ENCODE results near the gene SLC9A5. TPM values are rescaled to one million over a fixed set of nuclear protein-coding genes. Genes with fewer than 3 reads are reported as not detected.

Gene SLC9A5
- total RNA-seq, 2 experiments from 2014 or later, result 5.2 TPM

DNA sequence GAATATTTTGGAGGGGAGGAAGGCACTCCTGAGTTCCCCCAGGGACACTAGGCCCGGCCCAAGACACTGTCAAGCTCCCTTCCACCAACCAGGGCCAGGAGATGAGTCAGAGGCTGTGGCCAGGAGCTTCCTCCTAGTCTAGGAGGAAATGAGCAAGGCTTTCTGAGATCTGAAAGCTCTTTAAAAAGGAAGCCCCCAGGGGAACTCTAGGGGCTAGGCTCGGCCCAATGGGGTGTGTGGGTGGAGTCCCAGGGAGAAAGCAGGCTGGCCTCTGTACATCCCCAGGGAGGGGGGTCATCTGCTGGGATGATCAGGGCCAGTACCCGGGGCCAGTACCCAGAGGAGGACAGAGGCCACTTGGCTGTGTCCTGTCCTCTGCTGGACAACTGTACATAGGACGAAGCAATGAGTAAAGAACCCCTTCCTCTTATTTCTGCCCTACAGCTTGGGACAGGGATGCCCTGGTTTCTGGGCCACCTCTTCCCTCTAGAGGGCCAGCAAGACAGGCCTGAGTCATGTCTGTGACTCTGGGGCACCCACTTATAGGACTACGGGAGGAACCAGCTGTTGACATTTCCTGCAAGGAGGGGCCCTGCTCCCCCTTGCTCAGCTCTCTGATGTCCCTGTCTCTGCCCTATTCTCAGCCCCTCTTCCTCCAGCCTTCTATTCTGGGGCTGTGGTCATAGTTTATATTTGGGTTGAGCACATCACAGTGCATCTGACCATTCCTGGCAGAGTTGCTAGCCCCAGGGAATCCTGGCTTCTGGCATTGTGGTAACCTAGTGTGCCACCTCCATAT, 4.2 kb upstream of the SLC9A5 start:
- peaks cover 3% of the 10 kb centered on the region for H3K36me3 Mint-ChIP-seq (ENCODE audit: low read depth)
- H3K4me1 Mint-ChIP-seq (ENCODE audit: low read depth), result peaks cover 51% of the 10 kb centered on the region
- no peaks in the 10 kb centered on the region for H3K9me3 Mint-ChIP-seq
- peak overlapping the region; percentile 89 for H3K4me3 Mint-ChIP-seq
- intact Hi-C loops (cut with micrococcal nuclease), result loop anchor here (1.0 to 10.0 kb wide), 11 partner anchors 17 to 840 kb away; partner anchors contain the start of genes CBFB, CTCF, E2F4 and FBXL8
- peak; percentile 95 for DNase-seq
- peaks cover 3% of the 10 kb centered on the region for H3K27me3 Mint-ChIP-seq (ENCODE audit: low read depth)
- CTCF ChIA-PET, result interaction anchor here (0.9 to 1.5 kb wide), 11 partner anchors 13 to 237 kb away, joined by 3 to 9 read pairs (median 3); partner anchors contain the start of genes HSD11B2 and TMEM208
- H3K27ac Mint-ChIP-seq, result peak overlapping the region; percentile 86

DNA sequence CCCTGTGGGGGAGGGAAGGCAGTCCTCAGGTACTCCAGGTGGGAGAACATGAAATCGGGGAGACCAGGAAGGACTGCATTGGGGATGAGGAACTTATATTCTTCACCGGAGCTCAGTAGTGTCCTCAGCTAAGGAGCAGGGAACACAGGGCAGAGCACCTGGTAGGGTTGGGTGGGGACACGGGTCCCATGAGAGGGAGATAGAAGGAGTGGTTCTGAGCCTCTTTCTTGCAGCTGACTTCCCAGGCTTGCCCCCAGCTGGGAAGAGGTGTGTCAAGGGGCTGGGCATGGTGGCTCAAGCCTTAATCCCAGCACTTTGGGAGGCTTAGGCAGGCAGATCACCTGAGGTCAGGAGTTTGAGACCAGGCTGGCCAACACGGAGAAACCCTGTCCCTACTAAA, 3.6 kb upstream of the SLC9A5 start:
- CTCF ChIA-PET, result interaction anchor here (0.9 to 1.5 kb wide), 5 partner anchors 18 to 236 kb away, joined by 3 to 9 read pairs (median 3); partner anchors contain the start of gene TMEM208
- intact Hi-C loops (cut with micrococcal nuclease), result loop anchor here (2.0 to 10.0 kb wide), 4 partner anchors 260 to 840 kb away; partner anchors contain the start of genes CTCF, NFATC3 and THAP11
- Mint-ChIP-seq H3K4me1 (ENCODE audit: low read depth) (peaks cover 57% of the 10 kb centered on the region), H3K27me3 (ENCODE audit: low read depth) (peaks cover 6% of the 10 kb centered on the region), H3K27ac (peak overlapping the region; percentile 86), H3K4me3 (peak overlapping the region; percentile 89), H3K9me3 (no peaks in the 10 kb centered on the region), H3K36me3 (ENCODE audit: low read depth) (peaks cover 3% of the 10 kb centered on the region)
- DNase-seq, result no peak

DNA sequence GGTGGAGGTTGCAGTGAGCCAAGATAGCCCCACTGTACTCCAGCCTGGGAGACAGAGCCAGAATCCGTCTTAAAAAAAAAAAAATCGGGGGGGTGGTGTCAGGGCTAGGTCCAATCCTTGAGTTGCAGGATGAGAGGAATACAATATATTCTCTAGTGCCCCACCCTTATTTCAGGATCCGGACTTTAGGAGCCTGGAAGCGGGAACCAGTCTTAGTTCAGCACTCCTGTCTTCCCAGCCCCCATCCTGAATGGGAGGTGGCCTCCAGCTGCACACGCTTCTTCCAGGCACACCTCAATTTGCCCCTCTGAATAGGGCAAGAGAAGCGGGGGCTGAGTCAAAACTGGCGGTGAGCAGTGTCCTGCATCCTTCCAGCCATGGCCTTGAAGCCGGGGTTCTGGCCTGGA, 3.1 kb upstream of the SLC9A5 start:
- H3K27ac Mint-ChIP-seq, result no peak overlapping the region
- intact Hi-C loops (cut with micrococcal nuclease), result loop anchor here (2.0 to 10.0 kb wide), 5 partner anchors 137 to 839 kb away; partner anchors contain the start of genes CTCF, NFATC3, PHAF1 and THAP11

DNA sequence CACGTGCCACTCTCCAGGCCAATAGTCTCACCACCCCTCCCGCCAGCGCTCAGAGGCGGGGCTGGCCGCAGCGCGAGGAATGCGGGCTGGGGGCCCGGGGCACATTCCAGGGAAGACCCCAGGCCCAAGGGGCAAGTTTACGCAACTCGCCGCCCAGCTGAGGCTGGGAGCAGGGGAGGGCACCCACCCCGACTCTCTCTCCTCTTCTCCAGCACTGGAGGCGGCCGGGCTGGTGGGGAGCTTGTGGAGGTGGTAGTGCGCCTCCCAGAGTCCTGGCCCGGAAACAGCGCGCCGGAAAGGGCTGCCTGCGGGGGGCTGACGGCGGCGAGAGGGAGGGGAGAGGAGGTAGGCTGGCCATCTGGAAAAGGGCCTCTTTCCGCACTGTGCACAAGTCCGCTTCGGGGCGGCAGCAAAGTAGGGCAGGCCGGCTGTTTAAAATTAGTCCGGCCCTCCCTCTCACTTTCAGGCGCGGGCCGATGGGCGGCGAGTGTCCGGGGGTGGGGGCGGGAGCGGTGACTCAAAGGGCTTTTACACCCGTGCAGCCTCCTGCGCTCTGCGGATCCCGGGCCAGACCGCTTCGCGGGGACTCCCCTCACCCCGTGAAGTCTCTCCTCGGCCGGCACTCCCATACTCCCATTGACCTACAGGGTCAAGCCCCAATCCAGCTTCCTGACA, 2.6 kb upstream of the SLC9A5 start:
- CTCF ChIA-PET, result interaction anchor here (0.6 to 1.8 kb wide), 8 partner anchors 19 to 185 kb away, joined by 3 to 9 read pairs (median 4); partner anchors contain the start of genes HSD11B2, PLEKHG4 and TMEM208
- Mint-ChIP-seq H3K27ac (peak overlapping the region; percentile 76), H3K27me3 (ENCODE audit: low read depth) (peaks cover 8% of the 10 kb centered on the region), H3K9me3 (no peaks in the 10 kb centered on the region), H3K36me3 (ENCODE audit: low read depth) (peaks cover 3% of the 10 kb centered on the region), H3K4me3 (peak overlapping the region; percentile 89), H3K4me1 (ENCODE audit: low read depth) (peaks cover 57% of the 10 kb centered on the region)
- peak; percentile 65 for DNase-seq
- intact Hi-C loops (cut with micrococcal nuclease), result loop anchor here (2.0 to 10.0 kb wide), 4 partner anchors 137 to 839 kb away; partner anchors contain the start of genes CTCF, NFATC3, PHAF1 and THAP11

More for the DNA sequence above, 3.1 kb upstream of the SLC9A5 start:
- Mint-ChIP-seq H3K9me3 (no peaks in the 10 kb centered on the region), H3K36me3 (ENCODE audit: low read depth) (peaks cover 3% of the 10 kb centered on the region), H3K27me3 (ENCODE audit: low read depth) (peaks cover 8% of the 10 kb centered on the region), H3K4me1 (ENCODE audit: low read depth) (peaks cover 58% of the 10 kb centered on the region), H3K4me3 (peak overlapping the region; percentile 89)
- CTCF ChIA-PET, result interaction anchor here (0.6 to 1.5 kb wide), 5 partner anchors 19 to 182 kb away, joined by 3 to 9 read pairs (median 3); partner anchors contain the start of gene TMEM208
- no peak for DNase-seq

DNA sequence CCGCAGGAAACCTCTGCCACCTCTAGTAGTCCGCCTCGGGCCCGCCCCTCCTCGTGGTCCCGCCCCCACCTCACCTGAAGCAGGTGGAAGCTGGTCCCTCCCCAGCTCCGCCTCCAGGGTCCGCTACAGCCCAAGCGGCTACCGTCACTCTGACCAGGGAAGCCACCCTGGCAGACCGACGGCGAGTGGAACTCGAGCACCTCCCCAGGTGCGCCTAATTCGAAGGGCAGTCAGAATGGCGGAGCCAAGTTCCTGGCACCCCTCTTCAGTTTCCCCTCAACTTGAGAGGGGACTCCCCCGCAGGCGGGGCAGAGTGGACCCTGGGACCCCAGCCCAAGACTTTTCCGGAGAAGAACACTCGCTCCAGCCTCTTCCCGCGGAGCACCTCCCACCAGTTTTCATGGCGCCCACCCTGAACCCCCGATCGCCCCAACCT, 2.0 kb upstream of the SLC9A5 start:
- intact Hi-C loops (cut with micrococcal nuclease), result loop anchor here (1.0 to 10.0 kb wide), 6 partner anchors 32 to 838 kb away; partner anchors contain the start of genes CTCF, NFATC3, PHAF1 and THAP11

DNA sequence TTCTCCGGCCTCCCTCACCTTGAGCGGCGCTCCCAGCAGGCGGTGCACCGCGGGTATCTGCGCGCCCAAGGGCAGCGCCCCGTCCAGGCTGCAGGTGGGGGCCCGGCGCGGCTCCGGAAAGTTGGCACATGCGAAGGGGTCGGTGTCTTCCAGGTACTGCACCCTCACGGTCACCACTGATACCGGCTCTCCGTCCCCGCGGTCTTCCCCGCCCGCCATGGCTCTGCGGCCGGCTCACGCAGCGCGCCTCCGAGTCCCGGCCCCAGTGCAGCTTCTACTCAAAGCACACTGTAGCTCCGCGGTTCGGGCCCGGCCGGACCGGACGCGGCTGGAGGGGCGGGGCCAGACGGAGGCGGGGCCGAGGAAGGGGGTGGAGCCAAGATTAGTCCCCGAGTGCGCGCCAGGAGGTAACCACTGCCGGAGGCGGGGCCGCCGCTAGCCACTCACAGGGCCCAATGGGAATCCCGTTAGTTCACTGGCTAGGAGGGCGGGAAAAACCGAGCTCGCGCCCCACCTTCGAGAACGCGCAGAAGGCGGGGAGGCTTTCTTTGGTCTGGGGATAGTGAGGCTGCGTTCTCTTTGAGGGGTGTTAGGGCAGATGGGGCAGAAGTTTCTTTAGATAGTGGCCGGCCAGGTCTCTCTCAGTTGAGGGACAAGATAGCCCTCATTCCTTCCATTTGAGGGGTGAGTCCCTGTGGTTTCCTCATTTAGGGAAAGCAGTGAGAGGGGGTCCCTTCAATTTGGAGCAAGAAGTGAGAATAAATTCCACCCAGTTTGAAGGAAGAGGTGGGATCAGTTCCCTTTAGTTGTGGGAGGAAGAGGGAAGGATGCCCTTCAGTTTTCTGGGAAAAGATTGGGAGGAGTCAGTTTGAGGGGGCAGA, 1.3 kb upstream of the SLC9A5 start, which contains the start of gene FHOD1:
TSS of gene FHOD1 (minus strand) at position 290 of the 881 bp plus-strand sequence. CDS start at position 219, 71 bp downstream.
- no peaks in the 10 kb centered on the region for H3K9me3 Mint-ChIP-seq
- H3K36me3 Mint-ChIP-seq (ENCODE audit: low read depth), result no peaks in the 10 kb centered on the region
- H3K4me3 Mint-ChIP-seq, result peak within 1 kb of the TSS; percentile 89
- peak; percentile 99 for DNase-seq
- intact Hi-C loops (cut with micrococcal nuclease), result loop anchor here (1.0 to 10.0 kb wide), 6 partner anchors 31 to 837 kb away; partner anchors contain the start of genes CTCF, NFATC3, PHAF1 and THAP11
- H3K4me1 Mint-ChIP-seq (ENCODE audit: low read depth), result peaks cover 49% of the 10 kb centered on the region
- CTCF ChIA-PET, result interaction anchor here (0.6 to 1.8 kb wide), 7 partner anchors 15 to 184 kb away, joined by 3 to 6 read pairs (median 3); partner anchors contain the start of genes HSD11B2 and PLEKHG4
- peaks cover 8% of the 10 kb centered on the region for H3K27me3 Mint-ChIP-seq (ENCODE audit: low read depth)
- peak within 1 kb of the TSS; percentile 76 for H3K27ac Mint-ChIP-seq

More for the DNA sequence above, 2.0 kb upstream of the SLC9A5 start:
- Mint-ChIP-seq H3K27me3 (ENCODE audit: low read depth) (peaks cover 8% of the 10 kb centered on the region), H3K27ac (peak overlapping the region; percentile 76), H3K4me3 (peak overlapping the region; percentile 89), H3K4me1 (ENCODE audit: low read depth) (peaks cover 52% of the 10 kb centered on the region), H3K9me3 (no peaks in the 10 kb centered on the region), H3K36me3 (ENCODE audit: low read depth) (no peaks in the 10 kb centered on the region)
- CTCF ChIA-PET, result interaction anchor here (1.4 to 1.8 kb wide), 4 partner anchors 32 to 184 kb away, joined by 3 to 6 read pairs (median 4); partner anchors contain the start of genes HSD11B2 and PLEKHG4
- DNase-seq, result no peak

DNA sequence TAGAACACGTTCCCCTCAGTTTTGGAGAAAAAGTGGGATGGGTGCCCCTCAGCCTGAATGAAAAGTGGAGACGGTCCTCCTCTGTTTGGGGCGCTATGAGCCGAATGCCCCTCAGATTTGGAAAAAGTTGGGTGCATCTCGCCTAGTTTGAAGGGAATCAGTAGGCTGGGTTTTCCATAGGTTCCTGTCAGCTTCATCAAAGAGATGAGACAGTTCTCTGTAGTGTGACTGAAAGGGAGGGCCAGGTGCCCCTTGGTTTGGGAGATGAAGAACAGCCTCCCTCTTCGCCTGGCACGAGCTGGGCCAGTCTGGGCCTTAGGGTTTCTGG, 742 bp upstream of the SLC9A5 start:
- Mint-ChIP-seq H3K36me3 (ENCODE audit: low read depth) (no peaks in the 10 kb centered on the region), H3K27me3 (ENCODE audit: low read depth) (peaks cover 8% of the 10 kb centered on the region), H3K9me3 (no peaks in the 10 kb centered on the region), H3K27ac (peak overlapping the region; percentile 63), H3K4me1 (ENCODE audit: low read depth) (peaks cover 46% of the 10 kb centered on the region), H3K4me3 (peak overlapping the region; percentile 89)
- DNase-seq, result peak; percentile 32
- CTCF ChIA-PET, result interaction anchor here (0.6 to 1.8 kb wide), 9 partner anchors 13 to 218 kb away, joined by 3 to 6 read pairs (median 3); no protein-coding TSS in a partner anchor
- intact Hi-C loops (cut with micrococcal nuclease), result loop anchor here (5.0 to 10.0 kb wide), 3 partner anchors 314 to 837 kb away; partner anchors contain the start of genes CTCF, NFATC3 and THAP11

DNA sequence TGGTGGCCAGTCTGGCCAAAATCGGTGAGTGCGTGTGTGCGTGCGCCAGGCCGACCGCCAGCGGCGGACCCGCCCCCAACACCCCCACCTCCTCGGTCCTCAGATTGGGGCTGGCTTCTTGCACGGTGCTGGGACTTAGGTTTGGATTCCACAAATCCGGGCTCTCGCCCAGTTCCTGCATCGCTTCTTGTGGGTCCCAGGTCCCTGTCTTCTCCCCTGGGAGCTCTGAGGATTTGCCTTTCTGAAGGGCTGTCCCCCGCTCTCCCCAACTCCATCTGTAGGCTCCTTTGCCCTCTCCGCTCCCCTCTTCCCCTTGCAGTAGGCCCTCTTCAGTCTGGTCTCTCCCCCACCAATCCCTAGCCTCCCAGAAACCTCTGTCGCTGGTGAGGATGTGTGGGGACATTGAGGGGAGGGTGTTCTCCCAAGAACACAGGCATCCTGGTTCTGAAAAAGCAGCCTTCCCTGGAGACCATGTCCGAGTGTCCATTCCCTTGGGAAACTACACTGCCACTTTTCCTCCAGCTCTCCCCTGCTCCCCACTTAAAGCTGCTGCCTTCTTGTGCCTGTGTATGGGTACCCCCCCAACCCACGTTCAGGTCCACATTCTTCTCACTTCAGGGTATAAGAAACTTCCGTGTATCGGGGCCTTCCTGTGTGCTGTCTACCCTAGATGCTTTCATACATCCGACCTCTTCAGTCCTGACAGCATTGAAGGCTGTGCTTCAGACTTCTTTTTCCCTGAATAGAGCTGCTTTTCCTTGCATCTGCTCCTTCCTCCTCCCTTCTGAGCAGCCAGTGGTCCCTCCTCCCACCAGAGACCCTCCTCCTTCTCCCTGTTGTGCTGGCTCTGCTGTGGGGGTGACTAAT, 632 bp downstream of the SLC9A5 start:
- intact Hi-C loops (cut with micrococcal nuclease), result loop anchor here (5.0 to 10.0 kb wide), 3 partner anchors 313 to 835 kb away; partner anchors contain the start of genes CTCF, NFATC3 and THAP11
- Mint-ChIP-seq H3K4me1 (ENCODE audit: low read depth) (peaks cover 36% of the 10 kb centered on the region), H3K27ac (no peak overlapping the region), H3K36me3 (ENCODE audit: low read depth) (no peaks in the 10 kb centered on the region), H3K27me3 (ENCODE audit: low read depth) (peaks cover 8% of the 10 kb centered on the region), H3K9me3 (no peaks in the 10 kb centered on the region), H3K4me3 (peak overlapping the region; percentile 71)
- DNase-seq, result no peak
- CTCF ChIA-PET, result interaction anchor here (0.6 to 1.6 kb wide), 6 partner anchors 11 to 265 kb away, joined by 3 to 4 read pairs (median 3); no protein-coding TSS in a partner anchor

DNA sequence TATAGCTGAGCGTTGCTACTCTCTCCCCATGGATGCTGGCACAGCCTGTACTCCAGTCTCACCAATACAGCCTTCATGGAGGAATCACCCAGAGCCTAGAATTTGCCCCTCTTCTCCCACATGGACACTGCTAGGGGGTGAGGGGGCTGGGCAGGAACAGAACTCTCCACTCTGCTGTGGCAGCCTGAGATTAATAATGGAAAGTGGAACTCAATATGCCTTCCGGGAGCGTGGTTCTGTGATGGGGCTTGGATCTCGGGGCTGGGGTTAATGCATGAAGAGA, 1.2 kb downstream of the SLC9A5 start:
- intact Hi-C loops (cut with micrococcal nuclease), result no loop called here
- Mint-ChIP-seq H3K4me3 (peak overlapping the region; percentile 71), H3K9me3 (no peaks in the 10 kb centered on the region), H3K4me1 (ENCODE audit: low read depth) (peaks cover 30% of the 10 kb centered on the region), H3K27me3 (ENCODE audit: low read depth) (peaks cover 8% of the 10 kb centered on the region), H3K27ac (no peak overlapping the region), H3K36me3 (ENCODE audit: low read depth) (no peaks in the 10 kb centered on the region)
- CTCF ChIA-PET, result interaction anchor here (0.6 to 1.1 kb wide), 2 partner anchors 10 to 270 kb away, joined by 4 read pairs; no protein-coding TSS in a partner anchor
- DNase-seq, result no peak

All from activated naive CD4-positive, alpha-beta T cell treated with anti-CD3 and anti-CD28 coated beads for 36 hours (primary cell).